GM19099 (cell line): ENCODE data around the gene ALPK1.
A peak's percentile ranks its signal among the peaks of the same experiment; 100 is the strongest.

Source experiments
- POLR2A ChIP-seq: IDR thresholded peaks from 3 replicates; pipeline ENCODE4 v1.6.1; 2011; ENCODE audit warnings: low read depth; ENCODE audit not compliant: insufficient read length; ENCODE audit errors: extremely low read depth

The ALPK1 gene

GRCh38 chr4:112280386-112281056 lies 16.6 kb upstream of the ALPK1 start:
- no peak for TF ChIP-seq POLR2A

DNA sequence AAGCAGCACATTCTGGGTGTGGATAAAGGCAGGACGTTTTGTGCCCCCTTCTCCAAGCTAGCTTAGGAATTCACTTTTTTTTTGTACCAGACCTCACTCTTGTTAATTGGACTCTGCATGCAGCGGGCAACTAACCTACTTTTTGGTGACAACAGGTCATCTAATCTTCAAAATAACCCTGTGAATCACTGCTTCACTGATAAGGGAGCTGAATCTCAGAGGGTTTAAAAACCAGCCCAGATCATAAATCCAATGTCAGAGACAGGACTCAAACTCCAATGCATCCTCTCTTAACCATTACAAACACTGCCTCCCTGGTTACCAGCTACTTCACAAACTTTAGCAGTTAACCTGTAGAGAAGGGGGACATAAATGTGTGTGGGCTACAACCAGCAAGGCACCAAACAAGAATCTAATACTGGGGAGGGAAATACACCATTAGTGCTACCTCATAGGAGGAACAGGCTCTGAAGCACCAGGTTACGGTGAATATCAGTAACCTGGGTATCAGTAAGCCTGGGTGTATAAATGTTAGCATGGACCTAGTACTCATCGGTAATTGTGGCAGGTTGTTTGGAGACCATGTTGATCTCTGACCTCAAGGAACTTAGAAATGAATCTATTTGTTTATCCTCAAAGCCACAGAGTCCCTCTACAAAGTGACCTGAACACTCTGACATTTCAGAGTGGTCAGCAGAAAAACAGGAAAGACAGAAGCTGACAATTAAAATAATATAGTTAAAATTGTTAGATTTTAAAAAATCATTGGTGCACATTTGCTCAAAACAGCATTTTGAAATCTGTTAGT lies 14.1 kb upstream of the ALPK1 start:
- TF ChIP-seq POLR2A: no peak

GRCh38 chr4:112284166-112284565 lies 13.0 kb upstream of the ALPK1 start:
- TF ChIP-seq POLR2A: no peak

DNA sequence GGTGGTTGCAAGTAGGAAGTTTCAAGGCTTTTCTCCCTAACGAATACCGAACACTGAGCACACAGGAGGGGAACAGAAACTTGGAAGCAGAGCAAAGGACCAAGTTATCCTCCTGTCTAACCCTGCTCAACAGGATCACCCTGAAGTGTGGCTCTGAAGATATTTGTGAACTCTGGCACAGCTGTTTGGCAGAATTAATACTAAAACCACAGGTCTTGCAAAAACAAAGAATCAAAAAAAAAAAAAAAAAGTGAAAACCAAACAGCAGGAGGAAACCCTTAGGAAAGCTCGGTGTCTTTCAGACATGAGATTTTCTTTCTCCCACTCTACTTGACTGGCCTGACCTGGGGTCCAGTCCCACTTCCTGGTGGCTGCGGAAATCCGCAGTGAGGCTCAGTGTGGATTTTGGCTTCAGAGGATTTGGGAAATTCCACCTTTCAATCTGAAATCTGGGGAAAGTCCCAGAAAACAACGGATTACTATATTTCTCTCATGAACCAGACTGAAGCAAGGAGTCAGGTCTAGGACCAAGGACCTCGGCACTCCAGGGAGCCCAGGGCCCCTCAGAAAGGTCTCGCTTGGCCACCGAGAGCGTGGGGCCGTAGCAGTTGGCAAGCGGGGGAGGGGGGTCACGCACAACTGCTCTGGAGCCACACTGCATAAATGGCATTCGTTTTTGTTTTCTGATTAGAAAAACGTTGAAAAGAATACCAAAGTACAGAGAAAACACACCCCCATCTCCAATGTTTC lies 12.3 kb upstream of the ALPK1 start:
- no peak for TF ChIP-seq POLR2A

DNA sequence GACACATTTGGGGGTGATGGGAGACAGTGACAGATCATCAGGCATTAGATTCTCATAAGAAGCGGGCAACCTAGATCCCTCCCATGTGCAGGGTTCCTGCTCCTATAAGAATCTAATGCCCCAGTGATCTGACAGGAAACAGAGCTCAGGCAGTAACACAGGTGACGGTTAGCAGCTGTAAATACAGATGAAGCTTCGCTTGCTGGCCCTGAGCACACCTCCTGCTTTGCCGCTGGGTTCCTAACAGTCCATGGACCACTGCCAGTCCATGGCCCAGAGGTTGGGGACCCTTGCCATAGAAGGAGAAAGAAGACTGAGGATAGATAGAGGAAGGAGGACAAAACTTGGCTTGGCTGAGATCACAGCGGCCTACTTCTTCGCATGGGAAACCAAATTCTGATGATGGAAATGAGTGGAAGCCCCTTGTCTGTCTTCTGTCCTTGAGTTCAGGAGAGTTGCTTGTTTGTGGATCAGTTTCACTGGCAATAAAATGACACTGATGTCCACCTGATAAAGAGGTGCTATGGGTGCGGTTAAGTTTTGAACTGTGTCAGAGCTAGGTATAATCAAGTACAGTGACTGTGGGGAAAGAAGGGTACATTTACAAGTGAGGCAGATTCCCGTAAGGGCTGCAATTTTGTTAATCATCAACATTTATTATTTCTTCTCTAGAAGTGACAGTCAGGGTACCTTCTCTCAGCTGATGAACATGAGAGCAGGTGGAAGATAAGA lies 9.7 kb upstream of the ALPK1 start:
- TF ChIP-seq POLR2A: peak; percentile 60

DNA sequence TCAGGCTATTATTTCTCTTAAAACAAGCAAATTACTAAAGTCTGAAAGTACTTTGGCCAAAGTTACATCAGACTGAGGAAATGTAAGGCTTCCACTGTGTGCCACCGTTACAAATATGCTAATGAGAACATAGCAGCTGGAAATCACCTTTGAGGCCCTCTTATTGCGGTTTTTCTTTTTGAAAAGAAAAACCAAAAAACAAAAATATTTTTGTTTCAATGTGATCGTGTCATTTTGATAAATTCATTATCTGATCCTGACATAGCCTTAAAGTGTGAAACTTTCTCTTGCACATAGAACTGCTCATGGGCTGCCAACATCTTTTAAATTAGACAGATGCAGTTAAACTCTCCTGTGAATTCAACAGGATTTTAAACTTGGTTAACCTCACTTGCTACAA lies 8.7 kb upstream of the ALPK1 start:
- TF ChIP-seq POLR2A: peak; percentile 31

GRCh38 chr4:112289407-112290253 lies 7.5 kb upstream of the ALPK1 start:
- no peak for TF ChIP-seq POLR2A

- no peak for TF ChIP-seq POLR2A
Observed at GRCh38 chr4:112290341-112290740, 6.8 kb upstream of the ALPK1 start.

GRCh38 chr4:112299721-112300120 lies 2.6 kb downstream of the ALPK1 start:
- TF ChIP-seq POLR2A: no peak

DNA sequence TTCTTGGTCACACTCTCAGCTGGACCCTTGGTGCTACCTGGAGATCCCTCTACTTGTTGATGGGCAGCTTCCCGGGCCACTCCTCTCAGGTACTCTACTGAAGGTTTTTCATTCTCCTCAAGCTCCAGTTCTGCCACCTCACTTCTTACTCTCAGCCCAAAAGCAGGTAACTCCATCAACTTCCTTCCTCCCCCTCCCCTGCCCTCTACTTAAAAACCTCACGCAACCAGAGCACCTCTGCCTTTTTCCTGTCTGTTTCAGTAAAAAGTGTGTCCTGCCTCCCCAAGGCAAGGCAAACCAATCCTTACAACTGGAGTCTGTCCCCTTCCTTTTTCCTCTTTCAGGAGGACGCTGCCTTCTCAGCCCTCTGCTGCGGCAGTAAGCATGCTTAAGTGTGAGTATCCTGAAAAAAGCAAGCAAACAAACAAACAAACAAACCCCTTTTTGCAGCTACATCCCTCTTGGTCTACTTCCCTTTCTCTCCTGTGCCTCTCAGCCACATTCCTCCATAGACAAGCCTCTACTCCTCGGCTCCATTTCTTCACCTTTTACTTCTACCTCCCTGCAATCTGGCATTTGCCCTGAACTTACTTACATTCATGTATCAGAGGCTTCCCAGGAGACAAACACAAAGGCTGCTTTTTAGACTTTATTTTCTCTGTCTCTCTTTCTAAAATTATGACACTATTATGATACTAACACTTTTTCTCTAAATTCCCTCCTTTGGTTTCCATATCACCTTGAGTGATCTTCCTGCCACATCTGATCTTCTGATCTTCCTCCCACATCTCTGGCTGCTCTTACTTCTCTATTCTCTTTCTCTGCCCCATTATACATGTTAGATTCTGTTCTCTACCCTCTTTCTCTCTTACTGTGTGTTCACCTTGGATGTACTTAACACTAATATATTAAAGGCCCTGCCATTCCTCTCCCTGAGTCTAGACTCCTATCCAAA lies 5.4 kb downstream of the ALPK1 start:
- TF ChIP-seq POLR2A: no peak

GRCh38 chr4:112311516-112311915 lies 14.3 kb downstream of the ALPK1 start:
- no peak for TF ChIP-seq POLR2A

DNA sequence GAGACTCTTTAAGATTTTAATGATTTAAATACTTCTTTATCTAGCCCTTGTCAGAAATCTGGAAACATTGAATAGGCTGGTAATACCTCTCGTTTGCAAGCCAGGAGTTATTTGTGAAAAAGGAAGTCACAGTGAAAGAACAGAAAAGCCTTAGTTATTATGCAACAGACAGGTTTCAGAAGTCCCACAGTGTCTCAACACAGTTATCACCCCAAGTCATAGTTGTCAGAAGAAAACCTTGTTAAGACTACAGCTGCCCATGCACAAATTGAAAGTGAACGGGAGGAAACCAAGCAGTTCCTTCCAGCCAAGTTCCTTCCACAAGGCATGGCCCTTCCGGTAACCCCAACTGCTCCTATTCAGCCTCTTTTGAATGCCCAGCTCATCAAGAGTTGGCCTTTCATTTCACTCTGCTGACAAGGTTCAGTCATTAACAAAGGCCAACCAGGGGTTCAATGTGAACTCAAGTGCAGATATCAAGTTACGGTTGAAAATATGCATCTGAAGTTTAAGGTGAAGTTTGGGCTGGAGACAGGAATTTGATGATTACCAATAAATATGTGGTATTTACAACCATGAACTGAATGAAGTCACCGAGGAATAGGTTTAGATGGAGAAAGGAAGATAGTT lies 15.6 kb downstream of the ALPK1 start:
- peak; percentile 53 for TF ChIP-seq POLR2A

- TF ChIP-seq POLR2A: no peak
Observed at GRCh38 chr4:112315446-112315845, 18.3 kb downstream of the ALPK1 start.
